Stimulated activated CD8-positive, alpha-beta memory T cell treated with anti-CD3 and anti-CD28 coated beads, Interleukin-4, amount 100 ng/mL, for 4 hours (primary cell): Measurements from ENCODE around the gene SPOCK1.
"Not testable (repeated sequence)": the region's sequence is repeated elsewhere in the genome, so short reads cannot be mapped to it uniquely, and the experiment has no call there.

Experiments
- DNase-seq, 2 donors: peaks; one replicate each; pipeline ENCODE4 v3.0.0-alpha.2; 2020; ENCODE audit warnings: low read depth in 2 of 2, low spot score in 1 of 2

The SPOCK1 gene

DNA sequence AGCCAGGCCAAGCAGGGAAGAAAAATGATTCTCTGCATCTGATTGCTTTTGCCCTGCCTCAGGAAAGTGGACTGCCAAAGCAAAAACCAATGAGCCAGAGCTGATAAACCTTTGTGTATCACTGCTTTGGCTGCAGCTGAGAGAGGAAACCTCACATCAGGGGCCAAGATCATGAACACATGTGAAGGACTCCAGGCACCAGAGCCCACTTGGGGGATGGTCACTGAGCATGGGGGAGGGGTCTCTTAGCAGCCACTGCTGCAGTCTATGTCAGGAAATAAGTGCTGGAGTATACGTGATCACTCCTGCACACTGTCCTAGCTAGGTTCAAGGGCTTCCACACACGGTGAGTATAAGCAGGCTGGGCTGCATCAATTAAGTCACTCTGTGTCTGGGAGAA, 229.9 kb downstream of the SPOCK1 start:
- DNase-seq: no peak

DNA sequence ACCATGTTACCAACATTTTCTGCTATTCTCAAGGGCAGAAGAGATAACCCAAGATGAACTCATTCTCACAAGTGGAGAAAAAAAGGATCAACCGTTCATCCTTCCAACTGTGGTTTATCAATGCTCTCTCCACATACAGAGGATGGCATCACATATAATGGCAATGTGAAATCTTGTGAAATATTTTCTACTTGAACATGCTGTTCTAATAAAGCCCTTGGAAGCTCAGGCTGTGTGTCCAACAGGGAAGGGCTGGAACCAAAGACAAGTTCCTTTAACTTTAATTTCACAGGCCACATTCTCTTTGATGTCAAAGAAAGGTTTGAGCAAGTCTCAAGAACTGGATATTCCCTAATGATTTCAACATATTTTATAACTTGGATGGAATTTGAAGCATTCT, 230.5 kb downstream of the SPOCK1 start:
- DNase-seq: no peak

DNA sequence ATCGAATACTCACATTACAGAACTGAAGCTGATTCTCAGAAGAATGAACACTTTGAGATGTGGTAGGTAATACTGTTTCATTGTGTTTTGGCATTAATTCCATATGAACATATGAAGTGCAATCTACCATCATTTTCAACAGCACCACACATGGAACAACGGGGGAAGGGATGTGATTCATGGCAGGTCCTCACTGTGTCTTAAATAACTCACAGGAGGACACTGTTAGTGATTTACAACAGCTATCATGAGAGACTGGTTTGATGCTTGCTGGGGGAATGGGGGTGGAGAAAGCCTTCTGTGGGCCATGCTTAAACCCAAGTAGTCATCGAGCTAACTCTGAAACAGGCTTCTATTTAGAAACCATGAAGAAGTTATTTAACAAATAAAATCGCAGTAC, 232.9 kb downstream of the SPOCK1 start:
- no peak for DNase-seq

DNA sequence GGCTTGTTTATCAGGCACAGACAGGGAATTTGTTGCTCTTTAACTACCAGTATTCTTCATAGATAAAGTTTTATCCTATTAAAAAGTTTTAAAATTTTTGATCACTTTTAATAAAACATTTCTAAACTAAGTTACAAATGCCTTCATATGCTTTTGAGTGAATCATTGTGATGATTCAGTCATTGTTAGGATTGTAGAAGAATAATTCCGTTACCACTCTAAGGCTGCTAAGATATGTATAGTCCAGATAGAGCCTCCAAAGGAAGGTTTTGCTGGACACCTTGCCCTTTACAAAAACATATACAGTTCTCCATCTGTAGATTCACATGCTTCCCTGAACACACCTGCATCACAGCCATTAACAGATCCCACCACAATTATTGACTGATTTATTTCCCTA, 233.7 kb downstream of the SPOCK1 start:
- no peak for DNase-seq

DNA sequence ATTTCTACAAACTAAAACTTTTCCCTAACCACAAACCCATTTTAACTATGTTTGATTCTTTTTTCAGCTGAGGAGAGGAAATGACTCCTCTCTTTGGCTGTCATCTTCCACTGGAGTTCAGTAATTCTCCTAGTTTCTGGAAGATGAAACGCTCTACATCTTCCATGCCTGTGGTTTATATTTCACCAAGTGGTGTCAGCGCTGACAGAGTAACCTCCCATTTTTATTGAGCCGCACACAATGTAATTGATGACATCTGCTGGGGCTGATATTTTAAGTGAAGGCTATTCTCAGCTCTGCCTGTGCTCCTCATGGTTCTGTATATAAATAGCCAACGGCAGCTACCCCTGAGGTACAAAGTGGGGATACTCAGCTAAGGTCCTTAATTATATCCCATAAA, 234.6 kb downstream of the SPOCK1 start:
- DNase-seq: no peak

DNA sequence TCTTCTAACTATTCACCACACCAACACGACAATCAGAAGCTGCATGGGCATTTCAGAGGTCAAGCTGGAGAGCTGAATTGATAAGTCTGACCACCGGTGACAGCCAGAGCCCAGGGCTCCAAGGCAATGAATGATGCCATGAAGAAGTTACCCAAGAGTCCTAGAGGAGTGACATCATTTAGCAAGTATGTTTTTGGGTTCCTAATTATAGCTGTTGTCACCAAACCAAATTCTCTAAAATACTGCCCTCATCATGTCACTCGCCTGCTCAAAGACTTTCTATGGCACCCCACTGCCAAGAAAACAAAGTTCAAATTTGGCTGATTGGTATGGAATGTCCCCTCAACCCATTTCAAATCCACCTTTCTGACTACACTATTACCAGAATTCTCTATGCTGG, 235.1 kb downstream of the SPOCK1 start:
- no peak for DNase-seq

- DNase-seq: no peak
These were observed 235.6 kb downstream of the SPOCK1 start for GRCh38 chr5:137263371-137264005.

DNA sequence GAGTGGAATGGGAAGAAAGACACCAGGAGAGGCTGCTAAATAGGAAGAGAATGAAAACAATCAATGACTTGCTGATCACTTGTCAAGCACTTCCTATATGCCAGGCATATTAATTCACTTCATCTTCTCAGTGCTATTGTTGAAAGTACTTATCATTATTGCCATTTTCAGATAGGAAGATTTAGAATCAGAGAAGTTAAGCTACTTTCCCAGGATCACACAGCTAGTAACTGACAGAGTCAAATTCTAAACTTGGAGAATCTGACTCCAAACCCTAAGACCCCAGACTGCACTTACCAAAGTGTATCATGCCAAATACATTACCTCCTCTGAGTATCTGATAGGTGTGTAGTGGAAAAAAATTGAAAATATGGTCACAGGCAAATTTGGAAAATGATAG, 236.3 kb downstream of the SPOCK1 start:
- no peak for DNase-seq

- no peak for DNase-seq
These were observed 238.1 kb downstream of the SPOCK1 start for GRCh38 chr5:137260820-137261695.

- DNase-seq: not testable (repeated sequence)
These were observed 240.0 kb downstream of the SPOCK1 start for GRCh38 chr5:137259115-137259514.

DNA sequence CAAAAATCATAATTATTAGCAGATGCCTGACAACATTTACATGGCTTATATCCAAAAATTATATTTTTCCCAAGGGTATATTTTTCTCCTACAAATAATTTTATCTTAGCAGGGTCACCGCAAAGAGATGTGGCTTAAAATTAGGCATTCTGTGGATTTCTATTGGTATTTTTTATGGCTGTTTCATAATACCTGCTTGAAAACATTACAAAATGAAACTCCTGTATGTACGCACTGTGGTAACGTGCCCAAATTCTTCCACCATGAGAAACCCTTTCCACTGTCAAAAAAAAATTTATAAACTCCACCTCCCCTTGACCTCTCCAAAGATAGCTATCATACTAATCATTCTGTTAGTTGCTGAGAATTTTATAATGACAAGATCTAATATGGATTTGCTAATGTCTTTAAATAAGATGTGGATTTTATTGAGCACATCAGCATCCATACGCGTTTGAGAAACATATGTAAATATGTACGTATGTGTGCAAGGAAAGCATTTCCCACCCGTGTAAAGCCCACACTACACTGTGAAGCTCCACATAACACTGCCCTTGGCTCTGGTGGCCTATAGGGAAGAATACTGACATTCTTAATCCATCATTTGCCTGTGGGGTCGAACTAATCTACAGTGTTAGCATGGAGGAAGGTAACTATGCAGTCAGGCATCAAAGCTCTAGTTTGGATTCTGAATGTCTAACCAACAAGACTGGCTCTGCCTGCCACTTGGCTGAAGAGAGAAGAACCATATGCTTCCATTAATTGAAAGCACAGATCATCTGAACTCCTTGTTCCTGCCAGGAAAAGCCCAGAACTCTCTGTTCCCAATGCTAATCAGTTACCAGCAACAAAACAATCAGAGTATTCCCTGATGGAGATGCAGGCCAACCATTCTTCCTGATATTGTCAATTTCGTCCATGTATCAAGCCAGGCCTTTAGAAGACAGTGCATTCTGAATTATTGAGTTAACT, 244.7 kb downstream of the SPOCK1 start:
- DNase-seq: no peak

DNA sequence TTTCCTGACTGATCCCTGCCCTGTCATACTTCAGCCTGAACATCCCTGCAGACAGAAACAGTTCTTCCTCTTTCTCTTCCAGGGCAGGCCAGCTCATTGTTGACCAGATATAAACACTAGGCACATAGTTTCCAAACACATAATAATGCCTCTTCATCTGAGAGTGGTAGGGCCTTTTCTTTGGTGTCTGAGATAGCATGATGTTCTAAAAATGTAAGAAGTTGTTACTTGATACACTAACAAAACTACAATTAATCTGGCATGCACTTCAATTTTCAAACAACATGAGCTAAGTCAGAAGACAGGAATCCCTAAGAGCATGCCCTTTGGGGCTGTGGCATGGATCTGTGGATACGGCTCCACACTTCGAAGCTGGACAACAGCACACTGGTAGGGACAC, 246.6 kb downstream of the SPOCK1 start:
- no peak for DNase-seq

- DNase-seq: no peak
These were observed 248.7 kb downstream of the SPOCK1 start for GRCh38 chr5:137250421-137250820.

DNA sequence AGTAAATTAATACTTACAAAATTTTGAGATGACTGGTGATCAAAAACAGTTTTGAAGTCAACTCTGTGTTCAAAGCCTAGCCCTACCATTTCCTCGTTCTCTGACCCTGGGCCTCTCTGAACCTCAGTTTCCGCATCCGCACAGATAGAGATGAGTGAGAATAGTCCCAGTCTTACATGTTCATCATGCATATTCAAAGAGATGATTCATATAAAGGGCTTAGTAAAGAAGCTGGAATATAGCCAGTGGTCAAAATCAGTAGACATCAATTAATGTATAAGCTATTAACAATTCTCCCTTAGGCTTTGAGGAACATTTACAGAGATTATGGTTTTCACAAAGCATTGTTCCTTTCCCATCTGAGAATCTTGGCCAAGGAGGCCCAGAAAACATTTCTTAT, 250.6 kb downstream of the SPOCK1 start:
- DNase-seq: no peak

DNA sequence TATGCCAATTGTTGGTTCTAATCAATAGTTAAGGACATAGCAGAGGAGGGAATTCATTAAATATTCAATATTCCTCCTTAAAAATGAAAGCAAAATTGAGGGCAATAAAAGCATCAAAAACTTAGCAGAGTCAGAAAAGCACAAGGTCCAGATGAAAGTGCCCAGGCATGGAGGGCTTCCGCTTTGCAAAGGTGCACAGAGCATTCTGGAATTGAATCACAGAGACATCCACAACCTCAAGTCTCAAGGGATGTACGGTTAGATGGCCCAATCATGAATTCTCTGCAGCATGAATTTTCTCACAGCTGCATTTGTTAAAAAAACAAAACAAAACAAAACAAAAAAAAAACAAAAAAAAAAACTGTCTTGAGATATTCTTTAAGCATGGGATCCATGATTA, 253.7 kb downstream of the SPOCK1 start:
- DNase-seq: no peak

DNA sequence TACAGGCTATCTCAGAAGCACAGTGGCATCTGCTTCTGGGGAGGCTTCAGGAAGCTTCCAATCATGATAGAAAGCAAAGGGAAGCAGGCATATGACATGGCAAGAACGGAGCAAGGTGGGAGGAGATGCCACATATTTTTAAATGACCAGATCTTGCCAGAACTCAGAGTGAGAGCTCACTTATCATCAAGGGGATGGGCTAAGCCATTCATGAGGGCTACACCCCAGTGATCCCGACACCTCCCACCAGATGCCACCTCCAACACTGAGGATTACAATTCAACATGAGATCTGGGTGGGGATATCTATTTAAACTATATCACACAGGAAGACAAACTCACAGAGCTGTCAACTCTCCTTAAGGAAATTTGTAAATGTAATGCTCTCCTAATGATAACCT, 258.8 kb downstream of the SPOCK1 start:
- DNase-seq: no peak

- no peak for DNase-seq
These were observed 262.1 kb downstream of the SPOCK1 start for GRCh38 chr5:137236849-137237507.

GRCh38 chr5:137236252-137236651, 262.9 kb downstream of the SPOCK1 start:
- no peak for DNase-seq

DNA sequence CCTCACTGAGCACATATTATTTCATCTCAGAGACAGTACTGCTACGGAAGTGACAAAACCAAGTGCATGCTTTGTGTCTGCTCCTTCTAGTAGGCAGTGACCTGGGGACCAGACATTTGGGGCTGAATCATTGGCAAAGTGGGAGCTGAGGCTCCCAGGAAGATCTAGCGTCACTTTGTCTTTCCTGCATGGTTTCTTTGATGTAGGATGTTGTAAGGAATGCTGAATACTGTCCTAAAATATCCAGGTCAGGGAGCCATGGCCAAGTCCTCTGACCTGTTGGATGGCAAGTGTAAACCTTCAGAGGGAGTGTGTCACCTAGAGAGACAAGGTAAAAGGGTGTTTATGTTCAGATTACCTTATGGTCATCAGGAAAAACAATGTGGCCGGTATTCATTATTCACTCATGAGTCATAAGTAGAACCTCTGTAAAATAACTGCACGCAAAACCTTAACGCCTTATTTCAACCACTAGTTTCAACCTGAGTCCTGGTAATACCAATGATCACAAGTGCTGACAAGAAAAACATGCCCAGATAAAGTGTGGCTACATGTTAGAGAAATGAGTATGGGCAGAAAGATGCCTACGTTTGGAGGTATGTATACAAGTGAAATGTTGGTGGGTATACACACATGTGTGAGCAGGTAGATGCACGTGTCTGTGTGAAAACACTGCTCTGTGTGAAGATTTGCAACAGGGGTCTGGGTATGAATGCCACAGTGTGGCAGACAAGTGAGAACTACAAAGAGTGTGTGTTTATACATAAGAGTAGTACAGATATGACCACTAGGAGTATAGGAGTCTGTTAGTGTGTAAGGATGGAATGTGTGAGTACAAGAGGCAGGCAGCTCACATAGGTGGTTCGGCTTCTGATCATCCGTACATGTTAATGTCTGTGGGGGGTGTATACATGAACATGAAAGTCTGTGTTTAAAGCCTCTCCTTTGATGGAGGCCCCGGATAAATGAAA, 263.9 kb downstream of the SPOCK1 start:
- no peak for DNase-seq

DNA sequence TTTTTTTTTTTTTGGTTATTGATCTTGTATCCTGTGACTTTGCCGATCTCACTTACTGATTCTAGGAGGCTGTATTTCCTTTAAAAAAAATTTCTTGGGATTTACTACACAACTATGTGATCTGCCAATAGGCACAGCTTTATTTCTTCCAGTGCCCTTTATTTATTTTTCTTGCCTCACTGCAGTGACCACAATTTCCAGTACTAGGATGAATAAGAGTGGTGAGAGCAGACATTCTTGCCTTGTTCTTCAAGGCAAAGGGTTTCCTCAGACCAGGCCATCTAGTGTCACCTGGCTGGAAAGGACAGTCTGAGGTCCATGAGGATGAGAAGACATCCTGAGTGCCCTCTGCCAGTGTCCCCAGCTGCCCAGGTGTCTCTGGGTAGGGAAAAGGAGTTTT, 265.4 kb downstream of the SPOCK1 start:
- no peak for DNase-seq
